ENCODE results near the gene CXCR2. TPM values are rescaled to one million over a fixed set of nuclear protein-coding genes. Genes with fewer than 3 reads are reported as not detected.

The CXCR2 gene
- total RNA-seq (1 to 10 TPM in 1 of 9 donors, under 1 TPM in 5, not detected in 3; 0.13 to 2.2 (median 0.49) TPM), polyA plus RNA-seq (under 1 TPM; 0.10 to 0.64 (median 0.38) TPM)
- long read RNA-seq, donor 1: 0 reads
- long read RNA-seq, donor 2: 0 reads
- long read RNA-seq, donor 3: 0 reads
- long read RNA-seq, donor 4: 0 reads
- long read RNA-seq, donor 5: 0 reads
- long read RNA-seq, donor 6, partial matches to known transcripts: 0 of 1 reads
- long read RNA-seq, donor 6, other reads (novel, unspliced or antisense): 0 of 1 reads
- long read RNA-seq, donor 7: 0 reads
- long read RNA-seq, donor 8: 0 reads
- long read RNA-seq, donor 9: 0 reads
- long read RNA-seq, donor 10: 0 reads

GRCh38 chr2:218125626-218126080 is at the start of gene CXCR2:
Gene CXCR2, plus strand, starts transcription at chr2:218126028. Its CDS starts 8,774 bp downstream, at chr2:218134802.
- peak in 1 of 6 experiments; percentile 17 for TF ChIP-seq CTCF (IDR thresholded peaks at IDR 0.05)
- TF ChIP-seq POLR2A (IDR thresholded peaks at IDR 0.05): no peak

GRCh38 chr2:218077464-218078216 is 48.2 kb upstream of the CXCR2 start:
- Histone ChIP-seq H3K9me3 (replicated peaks in 1 of 3) (no peaks in the 10 kb centered on the region), H3K27me3 (no peaks in the 10 kb centered on the region), H3K27ac (no peak overlapping the region), H3K36me3 (replicated peaks in 1 of 2) (no peaks in the 10 kb centered on the region), H3K4me1 (replicated peaks in 1 of 2) (no peaks in the 10 kb centered on the region), H3K4me3 (no peak overlapping the region)
- TF ChIP-seq POLR2A (IDR thresholded peaks at IDR 0.05): no peak
- TF ChIP-seq CTCF (IDR thresholded peaks at IDR 0.05): no peak
- DNase-seq: no peak
- 81 to 96% (median 93%) methylated on average over 7 to 9 of the region's 9 CpGs for WGBS, 4 donors
- intact Hi-C loops (cut with DNase I): loop anchor here in 1 of 2 donors (10.0 kb wide), 1 partner anchor 293 kb away; no protein-coding TSS in a partner anchor

More at GRCh38 chr2:218125626-218126080, at the start of gene CXCR2:
- peak in 1 of 7 donors; percentile 51 for DNase-seq
- intact Hi-C loops (cut with DNase I): no loop called here
- Histone ChIP-seq H3K4me3 (no peak within 1 kb of the TSS), H3K27ac (no peak within 1 kb of the TSS), H3K4me1 (replicated peaks in 1 of 2) (no peaks in the 10 kb centered on the region), H3K9me3 (replicated peaks in 1 of 3) (peaks cover 0 to 3% (median 0%) of the 10 kb centered on the region in 3 donors), H3K36me3 (replicated peaks in 1 of 2) (no peaks in the 10 kb centered on the region), H3K27me3 (no peaks in the 10 kb centered on the region)
- 55 to 74% (median 65%) methylated on average over 8 of the region's 8 CpGs for WGBS, 4 donors

GRCh38 chr2:218079943-218080913 is 45.6 kb upstream of the CXCR2 start:
- no peak for TF ChIP-seq POLR2A (IDR thresholded peaks at IDR 0.05)
- TF ChIP-seq CTCF (IDR thresholded peaks at IDR 0.05): no peak
- Histone ChIP-seq H3K27ac (no peak overlapping the region), H3K4me1 (replicated peaks in 1 of 2) (no peaks in the 10 kb centered on the region), H3K27me3 (no peaks in the 10 kb centered on the region), H3K9me3 (replicated peaks in 1 of 3) (no peaks in the 10 kb centered on the region), H3K4me3 (no peak overlapping the region), H3K36me3 (replicated peaks in 1 of 2) (no peaks in the 10 kb centered on the region)
- WGBS, 4 donors: 72 to 87% (median 75%) methylated on average over 14 to 15 of the region's 15 CpGs
- DNase-seq: peak in 1 of 7 donors; percentile 42
- intact Hi-C loops (cut with DNase I): loop anchor here in 1 of 2 donors (10.0 kb wide), 1 partner anchor 295 kb away; no protein-coding TSS in a partner anchor

All from adrenal gland (tissue), 19 donors.